Neutrophil (primary cell): Measurements from ENCODE around the gene MVB12B.
A peak's percentile ranks its signal among the peaks of the same experiment; 100 is the strongest.

Experiments
- H3K27ac ChIP-seq: fragments of 200-600 bp; sonication (generic); 2 replicates; pipeline ENCODE4 v1.5.1; 2016; ENCODE audit warnings: mild to moderate bottlenecking, moderate library complexity
- H3K27me3 ChIP-seq: fragments of 200-600 bp; sonication (generic); 2 replicates; pipeline ENCODE4 v1.6.0; 2016; ENCODE audit warnings: mild to moderate bottlenecking
- H3K36me3 ChIP-seq: fragments of 200-600 bp; sonication (generic); 2 replicates; pipeline ENCODE4 v1.5.1; 2017
- H3K4me1 ChIP-seq, 2 experiments: fragments of 200-600 bp in 1 of 2; sonication (generic) in 1 of 2; 1 replicate in 1 of 2; 2 replicates in 1 of 2; pipeline versions ENCODE4 v1.5.1 to v1.6.1; 2013 to 2016; ENCODE audit warnings: low read depth in 1 of 2, low read length in 1 of 2, mild to moderate bottlenecking in 1 of 2, moderate library complexity in 1 of 2; ENCODE audit not compliant: control insufficient read depth in 1 of 2, insufficient read depth in 1 of 2
- H3K4me3 ChIP-seq, 2 experiments: fragments of 200-600 bp in 1 of 2; sonication (generic) in 1 of 2; 1 replicate in 1 of 2; 2 replicates in 1 of 2; pipeline ENCODE4 v1.5.1; 2013 to 2016; ENCODE audit warnings: low read depth in 1 of 2, low read length in 1 of 2, mild to moderate bottlenecking in 1 of 2, moderate library complexity in 1 of 2
- H3K9me3 ChIP-seq: fragments of 200-600 bp; sonication (generic); 2 replicates; pipeline ENCODE4 v1.5.1; 2016
- CTCF ChIP-seq: fragments of 200-600 bp; sonication (generic); IDR thresholded peaks from 2 replicates; pipeline ENCODE4 v1.5.1; 2016; ENCODE audit warnings: antibody characterized with exemption

Gene MVB12B

DNA sequence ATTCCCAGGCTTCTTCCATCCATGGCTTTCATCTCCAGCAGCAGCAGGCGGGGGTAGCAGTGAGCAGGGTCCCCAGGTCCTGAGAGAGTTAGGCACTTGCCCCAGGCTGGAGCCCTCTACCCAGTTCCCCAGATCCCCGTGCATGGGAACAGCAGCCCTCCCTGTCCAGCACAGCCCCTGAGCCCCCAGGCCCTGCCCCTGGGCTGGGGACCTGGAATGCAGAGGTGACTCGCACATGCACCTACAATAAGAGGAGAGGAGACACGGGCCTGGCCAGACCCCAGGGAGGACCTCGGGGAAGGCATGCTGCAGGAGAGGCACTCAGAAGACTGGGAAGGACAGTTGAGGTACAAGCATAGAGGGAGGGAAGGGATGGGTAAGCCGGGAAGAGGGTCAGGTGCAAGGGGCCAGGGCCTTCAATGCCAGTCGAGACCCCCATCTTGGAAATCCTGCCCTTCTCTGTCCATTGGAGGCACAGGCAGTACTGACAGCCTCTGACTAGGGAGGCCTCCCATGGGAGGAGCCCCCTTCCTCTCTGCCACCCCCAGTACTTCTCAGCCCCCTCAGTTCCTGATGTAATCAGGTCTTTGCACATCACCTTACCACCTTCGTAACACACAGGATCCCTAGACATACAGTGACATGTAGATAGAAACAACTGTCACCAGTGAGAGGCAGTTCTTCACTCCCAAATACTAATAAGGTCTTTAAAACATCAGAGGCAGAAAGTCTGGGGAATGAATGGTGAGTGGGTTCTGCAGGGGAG, 151.8 kb downstream of the MVB12B start:
- Histone ChIP-seq H3K27me3 (no peaks in the 10 kb centered on the region), H3K4me1 (peaks cover 55 to 67% of the 10 kb centered on the region in 2 experiments), H3K4me3 (no peak overlapping the region), H3K36me3 (no peaks in the 10 kb centered on the region), H3K27ac (peak overlapping the region; percentile 32), H3K9me3 (no peaks in the 10 kb centered on the region)
- TF ChIP-seq CTCF = no peak

GRCh38 chr9:126479515-126479914, 152.9 kb downstream of the MVB12B start:
- Histone ChIP-seq H3K4me3 (no peak overlapping the region), H3K4me1 (peaks cover 43 to 65% of the 10 kb centered on the region in 2 experiments), H3K27ac (peak overlapping the region; percentile 7), H3K36me3 (no peaks in the 10 kb centered on the region), H3K27me3 (no peaks in the 10 kb centered on the region), H3K9me3 (no peaks in the 10 kb centered on the region)
- no peak for TF ChIP-seq CTCF

GRCh38 chr9:126480813-126481212, 154.2 kb downstream of the MVB12B start:
- H3K27me3 ChIP-seq = no peaks in the 10 kb centered on the region
- H3K36me3 ChIP-seq = no peaks in the 10 kb centered on the region
- no peak for TF ChIP-seq CTCF
- no peak overlapping the region for H3K27ac ChIP-seq
- H3K9me3 ChIP-seq = no peaks in the 10 kb centered on the region
- H3K4me3 ChIP-seq = no peak overlapping the region
- H3K4me1 ChIP-seq = peaks cover 36 to 52% of the 10 kb centered on the region in 2 experiments

DNA sequence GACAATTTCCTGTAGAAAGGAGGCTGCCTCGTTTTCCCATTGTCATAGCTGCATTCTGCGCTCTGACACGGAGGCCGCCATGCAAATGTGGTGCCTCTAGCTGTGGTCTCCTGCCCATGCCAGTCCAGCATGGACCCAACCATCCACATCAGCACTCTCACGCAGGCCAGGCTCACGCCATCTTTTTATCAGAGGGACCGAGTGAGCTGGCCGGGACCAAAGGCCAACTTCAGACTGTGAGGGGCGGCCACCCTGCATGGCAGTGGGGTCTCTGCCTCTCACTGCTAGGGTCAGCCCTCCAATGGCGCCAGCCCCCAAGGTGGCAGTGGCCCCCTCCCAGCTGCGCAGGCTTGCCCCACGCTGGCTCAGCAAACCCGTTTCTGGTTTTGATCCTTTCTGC, 155.2 kb downstream of the MVB12B start:
- Histone ChIP-seq H3K4me3 (peak overlapping the region in 1 of 2 experiments; percentile 47), H3K9me3 (no peaks in the 10 kb centered on the region), H3K36me3 (no peaks in the 10 kb centered on the region), H3K27me3 (no peaks in the 10 kb centered on the region), H3K27ac (no peak overlapping the region), H3K4me1 (peaks cover 36 to 53% of the 10 kb centered on the region in 2 experiments)
- no peak for TF ChIP-seq CTCF

GRCh38 chr9:126482361-126483044, 155.9 kb downstream of the MVB12B start:
- H3K4me3 ChIP-seq = peak overlapping the region; percentile 40 to 47
- TF ChIP-seq CTCF = no peak
- H3K4me1 ChIP-seq = peaks cover 42 to 59% of the 10 kb centered on the region in 2 experiments
- no peaks in the 10 kb centered on the region for H3K9me3 ChIP-seq
- H3K36me3 ChIP-seq = no peaks in the 10 kb centered on the region
- no peaks in the 10 kb centered on the region for H3K27me3 ChIP-seq
- H3K27ac ChIP-seq = no peak overlapping the region
